K562 (cell line): ENCODE results near the gene R3HDM1. TPM values are rescaled to one million over a fixed set of nuclear protein-coding genes. Genes with fewer than 3 reads are reported as not detected.

Source experiments
- ATAC-seq: fragments of 200-7000 bp; cut with Tn5 transposase; 3 replicates; pipeline ENCODE4 v1.9.1; 2020; ENCODE audit warnings: moderate library complexity
- BruUV-seq: library from RNA; stranded (reverse); fragments of 400-500 nt; replicated peaks from 2 replicates; lab custom pipeline; 2021; lab: Mats Ljungman, UMichigan
- CTCF ChIA-PET: fragments of 300-600 bp; formaldehyde crosslinking; extraction: SDS; loops from one replicate; lab custom pipeline; 2021; ENCODE audit warnings: low intra/inter-chr PET ratio; lab: Yijun Ruan, JAX
- POLR2A ChIA-PET: fragments of 300-600, 350-650 bp; sonication (Branson Sonifier 250); formaldehyde crosslinking; extraction: SDS; loops from one replicate; lab custom pipeline; 2021; ENCODE audit warnings: antibody characterized with exemption, inconsistent platforms; lab: Yijun Ruan, JAX
- DNase-seq, 4 experiments: peaks; one replicate each; pipeline versions ENCODE4 v3.0.0 to v3.0.0-alpha.2; 2011 to 2018; ENCODE audit warnings: low spot score in 3 of 4, mixed read lengths in 3 of 4; ENCODE audit errors: extremely low read depth in 1 of 4
- FAIRE-seq: peaks from 2 replicates; lab custom pipeline; 2011; peaks lifted over from hg19 to GRCh38; lab: Jason Lieb, UNC
- H2AFZ ChIP-seq: 2 replicates; pipeline ENCODE4 v1.6.0; 2011; ENCODE audit warnings: low read depth, low read length, control low read depth, inconsistent platforms
- H3K27ac ChIP-seq: fragments of 200-600 bp; 3 replicates; pipeline ENCODE4 v1.8.0; 2011; ENCODE audit warnings: low read depth, mild to moderate bottlenecking, control low read depth, inconsistent platforms, low read length, moderate library complexity, mixed read lengths; ENCODE audit errors: extremely low read depth
- H3K27me3 ChIP-seq, 2 experiments: fragments of 300-600 bp in 1 of 2; 2 replicates in 1 of 2; 3 replicates in 1 of 2; pipeline versions ENCODE4 v1.6.0 to v1.8.0; 2011; ENCODE audit warnings: inconsistent platforms in 2 of 2, low read length in 2 of 2, mild to moderate bottlenecking in 1 of 2, mixed read lengths in 1 of 2, moderate library complexity in 1 of 2; ENCODE audit not compliant: control insufficient read depth in 2 of 2, insufficient read depth in 2 of 2
- H3K36me3 ChIP-seq: fragments of 300-600 bp; 3 replicates; pipeline ENCODE4 v1.8.0; 2011; ENCODE audit warnings: mild to moderate bottlenecking, low read length, inconsistent platforms; ENCODE audit not compliant: control insufficient read depth, insufficient read depth
- H3K4me1 ChIP-seq, 2 experiments: fragments of 200-600 bp in 1 of 2; replicated peaks in 1 of 2; 2 replicates in 1 of 2; 3 replicates in 1 of 2; pipeline versions ENCODE4 v1.5.1 to v1.8.0; 2011; ENCODE audit warnings: inconsistent platforms in 2 of 2, low read length in 2 of 2, mild to moderate bottlenecking in 1 of 2, mixed read lengths in 1 of 2, moderate library complexity in 1 of 2; ENCODE audit not compliant: control insufficient read depth in 2 of 2, insufficient read depth in 2 of 2
- H3K4me2 ChIP-seq: 2 replicates; pipeline ENCODE4 v1.6.1; 2011; ENCODE audit warnings: low read length, control low read depth, inconsistent platforms, mixed read lengths; ENCODE audit not compliant: insufficient read depth
- H3K4me3 ChIP-seq: fragments of 200-600 bp; sonication (generic), shearing (Covaris generic); 2 replicates; pipeline ENCODE4 v1.5.1; 2016; ENCODE audit warnings: control low read depth, inconsistent platforms
- H3K79me2 ChIP-seq: fragments of 200-600 bp; 3 replicates; pipeline ENCODE4 v1.8.0; 2011; ENCODE audit warnings: low read length, inconsistent platforms; ENCODE audit not compliant: control insufficient read depth, insufficient read depth
- H3K9ac ChIP-seq, 2 experiments: 2 replicates each; pipeline versions ENCODE4 v1.6.0 to v1.6.1; 2011; ENCODE audit warnings: low read depth in 2 of 2, low read length in 2 of 2, control low read depth in 1 of 2, inconsistent platforms in 1 of 2, mild to moderate bottlenecking in 1 of 2, mixed read lengths in 1 of 2; ENCODE audit not compliant: insufficient read depth in 1 of 2
- H3K9me1 ChIP-seq: one replicate; pipeline ENCODE4 v1.6.0; 2011; ENCODE audit warnings: inconsistent platforms, mild to moderate bottlenecking, low read length, moderate library complexity; ENCODE audit not compliant: control insufficient read depth, insufficient read depth
- H3K9me3 ChIP-seq: replicated peaks from 2 replicates; pipeline ENCODE4 v1.5.1; 2011; ENCODE audit warnings: low read depth, low read length, inconsistent platforms; ENCODE audit not compliant: control insufficient read depth, insufficient read depth
- H4K20me1 ChIP-seq: replicated peaks from 2 replicates; pipeline ENCODE4 v1.6.1; 2011; ENCODE audit warnings: low read length, inconsistent platforms, mixed read lengths; ENCODE audit not compliant: control insufficient read depth, insufficient read depth
- CBFA2T2 ChIP-seq: fragments of 450-650 bp; conservative IDR thresholded peaks from 2 replicates; pipeline ENCODE4 v1.6.1; 2017; ENCODE audit warnings: mild to moderate bottlenecking
- DMBX1 ChIP-seq: fragments of 250-450 bp; sonication (Bioruptor Pico); IDR thresholded peaks from 2 replicates; pipeline ENCODE4 v1.8.0; 2022; ENCODE audit warnings: inconsistent platforms, mild to moderate bottlenecking, moderate library complexity, borderline replicate concordance
- FOXK2 ChIP-seq, 2 experiments: fragments of 450-650 bp; IDR thresholded peaks in 1 of 2; conservative IDR thresholded peaks in 1 of 2; 2 replicates each; pipeline ENCODE4 v1.6.1; 2016; ENCODE audit warnings: low read depth in 2 of 2, mild to moderate bottlenecking in 1 of 2
- STAT6 ChIP-seq: sonication (generic); formaldehyde crosslinking; IDR thresholded peaks from 2 replicates; pipeline ENCODE4 v1.8.1; 2023; ENCODE audit warnings: mild to moderate bottlenecking, missing genetic modification reagents
- WGBS: fragments of 100-300 bp; shearing (Covaris generic); methylation state at CpG from one replicate; pipeline ENCODE4 v1.1.6; 2016; ENCODE audit warnings: low coverage, mixed read lengths; ENCODE audit not compliant: insufficient coverage; ENCODE audit errors: missing lambda C conversion rate; 5-methylcytosine and 5-hydroxymethylcytosine counted together
- in situ Hi-C: fragments of 300-500 bp; cut with MboI; formaldehyde crosslinking; loops from 4 replicates; pipeline ENCODE4 v1.15.0; 2018; ENCODE audit warnings: inconsistent platforms, mixed read lengths
- intact Hi-C: fragments of 100-400 bp; cut with micrococcal nuclease; formaldehyde crosslinking; loops from 2 replicates; pipeline ENCODE4 v1.14.2; 2022
- polyA plus RNA-seq, 8 experiments: library from polyadenylated mRNA; depleted of rRNA in 4 of 8; stranded (reverse) in 5 of 8; unstranded in 3 of 8; fragments of >200 nt; fragmentation: Nextera tagmentation in 2 of 8; fragmentation: Illumina TruSeq in 1 of 8; extraction: Ambion mirVana in 2 of 8; extraction: Trizol in 1 of 8; gene quantifications; 2 replicates each; pipeline versions ENCODE4 v1.2.1 to v1.2.3, GENCODE V29; 2011 to 2014; ENCODE audit warnings: inconsistent platforms in 1 of 8, missing spikeins in 1 of 8
- total RNA-seq, 7 experiments: library from RNA; depleted of rRNA in 6 of 7; stranded (reverse); fragments of >200 nt in 6 of 7; fragmentation: Illumina TruSeq in 2 of 7; extraction: Trizol in 2 of 7; gene quantifications; 2 replicates each; pipeline versions ENCODE4 v1.2.1 to v1.2.3, GENCODE V29; 2011 to 2021; ENCODE audit warnings: low replicate concordance in 1 of 7

Gene R3HDM1
- total and polyA plus RNA-seq, 9 of the 15 experiments (the other 6 are each of a cell fraction or from before 2014, with no cell fraction given) = 12.4 to 89.4 (median 31.0) TPM

GRCh38 chr2:135555311-135555710 is 24.0 kb downstream of the R3HDM1 start:
- CTCF ChIA-PET = no interaction called here
- in situ Hi-C loops (no loop called here), intact Hi-C loops (no loop called here)
- BruUV-seq = no TSS peak
- H3K27me3 ChIP-seq = no peaks in the 10 kb centered on the region
- peaks cover 3% of the 10 kb centered on the region; the same call in 2 of the 3 replicates for H3K36me3 ChIP-seq
- TF ChIP-seq CBFA2T2 (no peak), DMBX1 (CRISPR knock-in tag) (no peak), STAT6 (CRISPR knock-in tag) (no peak), FOXK2 (conservative IDR thresholded peaks at IDR 0.05 in 1 of 2, IDR thresholded peaks at IDR 0.05 in 1 of 2; ENCODE audit: low read depth in 2 of 2) (0 out of 4 replicates have a peak, but pooled peaks of 1 of the 2 experiments have one; percentile 23)
- POLR2A ChIA-PET = no interaction called here
- peaks cover 90% of the 10 kb centered on the region for H3K79me2 ChIP-seq
- no peak for FAIRE-seq
- no peak overlapping the region for H3K27ac ChIP-seq
- no peak overlapping the region for H2AFZ ChIP-seq
- DNase-seq = no peak
- H3K4me2 ChIP-seq = no peak overlapping the region
- no peaks in the 10 kb centered on the region for H3K9me1 ChIP-seq
- H4K20me1 ChIP-seq = no peaks in the 10 kb centered on the region
- WGBS = 70% methylated on average over 4 of the region's 4 CpGs
- H3K4me3 ChIP-seq = no peak overlapping the region
- peak; percentile 29; the same call in 1 of the 3 replicates for ATAC-seq
- no peak overlapping the region for H3K9ac ChIP-seq
- H3K4me1 ChIP-seq = 0 out of 5 replicates have a peak, but pooled peaks cover 0 to 2% of the 10 kb centered on the region in 2 experiments
- H3K9me3 ChIP-seq = no peaks in the 10 kb centered on the region
